GM21737 (cell line): Measurements from ENCODE around the gene ENDOD1.
"Not testable (repeated sequence)": the region's sequence is repeated elsewhere in the genome, so short reads cannot be mapped to it uniquely, and the experiment has no call there.

ENCODE experiments used
- ATAC-seq: cut with Tn5 transposase; IDR thresholded peaks from one replicate; pipeline ENCODE4 v1.9.1; 2021; ENCODE audit warnings: mild to moderate bottlenecking, moderate library complexity; ENCODE audit not compliant: unreplicated experiment

The ENDOD1 gene, protein sequence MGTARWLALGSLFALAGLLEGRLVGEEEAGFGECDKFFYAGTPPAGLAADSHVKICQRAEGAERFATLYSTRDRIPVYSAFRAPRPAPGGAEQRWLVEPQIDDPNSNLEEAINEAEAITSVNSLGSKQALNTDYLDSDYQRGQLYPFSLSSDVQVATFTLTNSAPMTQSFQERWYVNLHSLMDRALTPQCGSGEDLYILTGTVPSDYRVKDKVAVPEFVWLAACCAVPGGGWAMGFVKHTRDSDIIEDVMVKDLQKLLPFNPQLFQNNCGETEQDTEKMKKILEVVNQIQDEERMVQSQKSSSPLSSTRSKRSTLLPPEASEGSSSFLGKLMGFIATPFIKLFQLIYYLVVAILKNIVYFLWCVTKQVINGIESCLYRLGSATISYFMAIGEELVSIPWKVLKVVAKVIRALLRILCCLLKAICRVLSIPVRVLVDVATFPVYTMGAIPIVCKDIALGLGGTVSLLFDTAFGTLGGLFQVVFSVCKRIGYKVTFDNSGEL

DNA sequence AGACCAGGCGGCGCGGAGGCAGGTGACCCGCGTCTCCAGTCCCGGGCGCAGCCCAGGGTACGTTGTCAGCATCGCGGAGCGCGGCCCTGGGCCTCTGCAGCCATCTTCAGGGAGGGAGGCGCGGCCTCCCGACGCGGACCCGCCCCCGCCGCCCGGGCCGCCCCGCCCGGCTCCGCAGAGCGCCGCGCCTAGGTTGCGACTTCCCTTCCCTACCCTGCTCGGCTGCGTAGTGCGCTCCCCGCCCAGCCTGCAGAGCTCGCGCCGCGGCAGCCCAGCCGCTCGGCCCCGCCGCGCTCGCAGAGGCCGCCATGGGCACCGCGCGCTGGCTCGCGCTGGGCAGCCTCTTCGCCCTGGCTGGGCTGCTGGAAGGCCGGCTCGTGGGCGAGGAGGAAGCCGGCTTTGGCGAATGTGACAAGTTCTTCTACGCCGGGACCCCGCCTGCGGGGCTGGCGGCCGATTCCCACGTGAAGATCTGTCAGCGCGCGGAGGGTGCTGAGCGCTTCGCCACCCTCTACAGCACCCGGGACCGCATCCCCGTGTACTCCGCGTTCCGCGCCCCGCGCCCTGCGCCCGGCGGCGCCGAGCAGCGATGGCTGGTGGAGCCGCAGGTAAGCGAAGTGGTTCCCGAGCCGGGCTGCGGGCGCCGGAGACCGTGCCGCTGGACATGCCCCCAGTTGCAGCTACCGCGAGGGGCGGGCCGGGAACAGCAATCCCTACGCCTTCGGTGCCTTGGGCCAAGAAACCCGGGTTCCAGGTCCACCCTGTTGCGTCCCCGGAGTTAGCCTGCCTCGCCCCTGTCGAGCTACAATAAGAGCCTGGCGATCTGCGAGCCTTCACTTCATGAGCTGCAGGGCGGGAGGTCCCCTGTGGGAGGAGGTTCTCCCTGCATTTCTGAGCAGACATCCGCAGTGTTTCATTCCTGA is at the start of gene ENDOD1:
ENDOD1 (plus strand) TSS at position 227 of the 923 bp plus-strand sequence; CDS start at position 309, 82 bp downstream.
- peak; percentile 87 for ATAC-seq

DNA sequence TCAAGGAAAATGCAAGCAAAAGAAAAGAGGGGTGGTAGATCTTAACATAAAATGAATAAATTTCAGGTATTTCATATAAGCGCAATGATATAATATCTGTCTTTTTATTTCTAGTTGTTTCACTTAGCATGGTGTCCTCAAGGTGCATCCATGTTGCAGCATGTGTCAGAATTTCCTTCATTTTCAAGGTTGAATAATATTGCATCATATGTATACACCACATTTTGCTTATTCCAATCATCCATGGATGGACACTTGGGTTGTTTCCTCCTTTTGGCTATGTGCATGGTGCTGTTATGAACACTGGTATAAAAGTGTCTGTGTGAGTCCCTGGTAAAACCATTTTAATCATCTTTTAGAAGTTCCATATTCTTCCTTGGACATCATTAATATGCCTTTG is 47.4 kb upstream of the ENDOD1 start:
- no peak for ATAC-seq

DNA sequence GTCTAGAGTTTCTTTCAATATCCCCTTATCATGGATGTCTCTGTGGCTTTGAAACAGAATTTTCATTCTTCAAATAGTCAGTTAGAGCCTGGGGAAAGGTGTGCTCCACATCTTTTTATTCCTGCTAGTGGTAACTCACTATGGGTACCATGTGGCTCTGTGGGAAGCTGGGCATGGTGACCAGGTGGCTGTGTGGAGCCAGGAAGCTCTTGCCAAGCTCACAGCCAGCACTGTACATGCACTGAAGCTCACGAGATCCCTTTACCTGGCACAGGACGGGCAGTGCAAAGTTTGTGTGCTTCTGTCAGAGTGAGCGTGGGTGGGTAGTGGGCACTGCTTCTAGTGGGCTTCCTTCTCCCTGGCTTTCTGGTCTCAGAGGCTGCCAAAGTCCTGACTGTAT is 46.7 kb upstream of the ENDOD1 start:
- no peak for ATAC-seq

DNA sequence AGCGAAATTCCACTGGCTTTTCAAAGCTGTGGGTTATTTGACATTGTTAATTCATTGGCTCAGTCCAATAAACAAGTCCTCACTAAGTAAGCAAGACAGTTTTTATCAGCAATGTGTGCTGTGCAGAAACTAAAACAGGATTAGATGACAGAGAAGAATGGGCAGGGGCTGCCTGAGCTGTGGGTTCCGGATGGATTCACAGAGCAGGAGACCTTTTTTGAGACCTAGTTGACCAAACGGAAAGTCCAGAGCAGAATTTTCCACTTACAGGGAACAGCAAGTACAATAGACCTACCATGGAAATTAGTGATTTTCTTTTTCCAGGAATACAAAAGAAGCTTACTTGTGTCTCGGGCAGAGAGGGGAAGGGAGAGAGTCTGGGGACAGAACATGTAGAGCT is 45.6 kb upstream of the ENDOD1 start:
- ATAC-seq = no peak

DNA sequence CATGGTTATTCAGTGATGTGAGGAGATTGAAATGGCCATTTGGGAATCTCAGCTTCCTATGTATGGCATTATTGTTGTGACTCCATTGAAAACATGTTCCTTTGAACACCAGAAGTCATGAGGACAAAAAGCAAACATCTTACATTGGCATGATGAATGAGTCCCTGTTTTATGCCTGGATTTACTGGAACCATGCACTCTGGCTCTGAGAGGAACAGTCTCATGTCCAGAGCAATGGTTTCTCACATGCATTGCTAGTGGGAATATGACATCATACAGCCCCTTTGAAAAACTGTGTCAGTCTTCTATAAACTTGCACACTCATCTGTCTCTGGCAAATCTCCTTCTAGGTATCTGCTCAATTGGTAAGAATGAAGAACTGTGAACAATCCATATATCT is 43.8 kb upstream of the ENDOD1 start:
- no peak for ATAC-seq

DNA sequence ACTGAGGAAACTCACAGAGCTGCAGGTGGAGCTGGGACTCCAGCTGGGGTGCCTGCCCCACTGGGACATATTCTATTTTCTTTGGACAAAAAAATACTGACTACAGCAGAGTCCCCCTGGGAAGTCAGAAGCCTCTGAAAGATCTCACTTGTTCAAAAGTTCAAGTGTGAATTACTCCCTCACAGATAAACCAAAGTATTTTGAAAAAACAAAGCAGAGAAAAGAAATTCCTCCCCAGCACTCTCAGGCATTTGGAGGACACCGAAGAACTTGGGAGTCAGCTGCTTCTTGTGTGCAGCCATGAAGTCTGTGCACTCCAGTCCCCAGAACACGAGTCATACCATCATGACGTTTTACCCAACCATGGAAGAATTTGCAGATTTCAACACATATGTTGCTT is 40.5 kb upstream of the ENDOD1 start, which contains the start of gene KDM4F:
KDM4F (plus strand) TSS at position 301 of the 400 bp plus-strand sequence.
- ATAC-seq = not testable (repeated sequence)

DNA sequence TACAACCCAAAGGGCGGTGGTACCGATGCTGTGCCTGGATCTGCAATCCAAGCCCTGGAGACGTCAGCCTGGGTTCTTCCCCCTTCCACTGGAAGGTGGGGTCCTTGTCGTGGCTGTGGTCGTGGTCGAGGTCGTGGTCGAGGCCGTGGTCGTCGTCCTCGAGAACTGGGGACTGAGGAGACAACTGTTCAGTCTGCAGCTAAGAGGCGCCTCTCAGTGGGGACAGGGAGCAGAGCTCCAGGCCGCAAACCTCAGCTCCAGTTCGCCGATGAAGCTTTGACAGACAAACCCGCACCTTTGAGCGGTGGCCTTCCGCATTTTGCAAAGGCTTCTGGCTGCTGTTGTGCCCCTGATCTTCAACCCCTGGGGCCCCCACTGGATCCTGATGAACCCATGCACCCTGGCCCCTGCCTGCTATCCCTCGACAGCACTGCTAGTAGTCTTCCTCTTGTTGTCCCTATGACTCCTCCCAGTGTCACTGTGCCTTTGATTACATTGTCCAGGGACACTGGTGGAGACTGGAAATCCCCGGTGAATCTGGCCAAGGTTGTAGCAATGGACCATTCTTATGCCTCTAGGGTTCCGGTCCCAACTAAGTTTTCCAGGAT is 38.9 kb upstream of the ENDOD1 start:
- no peak for ATAC-seq

DNA sequence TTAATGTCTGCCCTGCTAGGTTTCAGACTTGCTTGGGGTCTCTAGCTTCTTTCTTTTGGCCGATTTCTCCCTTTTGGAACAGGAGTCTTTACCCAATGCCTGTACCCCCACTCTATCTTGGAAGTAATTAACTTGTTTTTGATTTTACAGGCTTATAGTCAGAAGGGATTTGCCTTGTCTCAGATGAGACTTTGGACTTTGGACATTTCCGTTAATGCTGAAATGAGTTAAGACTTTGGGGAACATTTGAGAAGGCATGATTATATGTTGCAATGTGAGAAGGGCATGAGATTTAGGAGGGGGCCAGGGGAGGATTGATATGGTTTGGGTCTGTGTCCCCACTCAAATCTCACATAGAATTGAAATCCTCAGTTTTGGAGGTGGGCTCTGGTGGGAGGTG is 35.3 kb upstream of the ENDOD1 start:
- no peak for ATAC-seq

DNA sequence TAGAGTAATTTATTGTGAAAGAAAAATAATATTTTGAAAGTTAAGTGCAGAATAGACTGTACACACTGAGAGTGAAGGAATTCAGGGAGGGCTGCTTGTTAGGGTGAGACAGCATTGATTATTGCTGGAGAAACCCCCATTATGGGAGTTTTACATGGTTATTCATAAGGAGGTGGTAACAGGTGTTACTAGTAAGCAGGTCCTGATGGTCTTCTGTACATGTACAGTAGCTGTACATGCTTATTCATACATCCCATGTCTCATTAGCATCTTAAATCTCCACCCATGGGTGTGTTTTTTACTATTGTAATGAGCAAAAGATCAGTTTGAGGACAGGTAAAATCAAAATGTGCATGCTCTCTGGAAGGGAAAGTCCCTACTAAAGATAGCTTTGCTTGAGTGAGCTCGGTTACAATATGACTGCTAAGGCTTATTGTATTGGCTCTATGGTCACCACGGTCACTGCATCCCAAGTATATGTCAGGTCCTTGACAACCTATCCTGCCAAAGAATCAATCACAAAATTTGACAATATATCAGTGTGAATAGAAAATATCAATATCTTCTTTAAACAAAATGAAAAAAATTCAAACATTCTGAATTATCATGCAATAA is 34.3 kb upstream of the ENDOD1 start:
- ATAC-seq = peak; percentile 85

DNA sequence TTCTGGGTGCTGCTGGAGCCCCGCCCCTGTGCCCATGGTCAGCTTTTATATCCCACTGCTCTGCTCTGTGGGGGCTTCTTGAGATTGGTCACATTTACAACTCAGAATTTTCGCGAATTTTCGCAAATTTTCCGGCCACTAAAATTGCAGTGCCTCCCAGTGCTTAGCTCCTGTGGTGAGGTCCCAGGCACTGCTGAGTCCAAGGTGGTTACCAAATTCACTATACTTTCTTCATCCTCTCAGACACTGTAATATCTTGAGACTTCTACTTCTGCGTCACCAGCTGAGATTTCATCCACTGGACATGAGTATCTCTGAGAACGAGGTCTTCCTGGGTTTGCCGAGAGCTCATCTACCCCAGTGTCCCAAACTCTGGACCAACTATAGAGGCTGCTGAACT is 31.7 kb upstream of the ENDOD1 start:
- ATAC-seq = no peak

DNA sequence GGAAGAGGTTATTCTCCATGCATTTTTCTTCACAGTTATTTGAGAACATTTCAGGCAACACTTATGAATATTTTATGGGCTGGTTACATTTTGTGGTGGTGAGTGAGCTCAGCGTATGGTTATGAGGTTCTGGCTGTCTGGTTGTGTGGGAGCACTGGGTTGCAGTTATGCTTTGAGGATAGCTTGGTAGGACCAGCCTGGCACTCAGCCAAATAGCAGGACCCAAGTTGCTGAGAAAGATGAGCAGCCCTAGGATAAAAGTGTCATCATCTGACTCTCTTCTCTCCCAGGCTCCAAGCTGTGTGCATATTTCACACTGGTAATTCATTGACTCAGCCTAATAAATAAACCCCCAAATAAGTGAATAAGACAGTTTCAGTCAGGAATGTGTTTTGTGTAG is 31.0 kb upstream of the ENDOD1 start:
- no peak for ATAC-seq

DNA sequence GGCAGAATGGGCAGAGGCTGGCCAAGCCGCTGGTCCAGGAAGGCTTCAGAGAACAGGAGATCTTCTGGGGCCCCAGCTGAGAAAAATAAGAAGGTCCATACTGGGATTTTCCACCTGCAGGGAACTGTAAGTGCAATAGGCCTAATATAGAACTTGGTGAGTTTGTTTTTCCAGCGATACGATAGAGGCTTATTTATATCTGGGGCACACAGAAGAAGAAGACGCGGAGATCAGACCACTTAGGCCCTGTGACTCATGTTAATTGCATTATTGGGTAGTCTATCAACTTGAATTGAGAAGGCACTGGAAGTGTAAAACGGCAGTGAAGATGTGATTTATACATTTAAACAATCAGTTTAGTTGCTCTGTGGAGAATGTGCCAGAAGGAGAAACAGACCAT is 30.6 kb upstream of the ENDOD1 start:
- ATAC-seq = no peak

DNA sequence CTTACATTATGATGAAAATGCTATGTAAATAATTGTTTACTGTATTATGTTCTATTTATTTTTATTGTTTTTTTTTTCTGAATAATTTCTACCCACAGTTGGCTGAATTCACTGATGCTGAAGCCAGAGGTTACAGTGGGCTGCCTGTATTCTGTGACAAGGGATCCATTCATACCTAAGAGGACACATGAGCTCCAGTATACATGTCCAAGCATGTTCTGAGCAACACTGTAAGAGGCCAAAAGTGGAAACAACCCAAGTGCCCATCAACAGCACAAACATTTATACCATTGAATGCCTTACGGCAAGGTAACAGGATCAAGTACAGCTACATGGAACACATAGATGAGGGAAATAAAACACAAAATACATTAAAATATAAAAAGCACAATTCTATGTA is 24.3 kb upstream of the ENDOD1 start:
- no peak for ATAC-seq

DNA sequence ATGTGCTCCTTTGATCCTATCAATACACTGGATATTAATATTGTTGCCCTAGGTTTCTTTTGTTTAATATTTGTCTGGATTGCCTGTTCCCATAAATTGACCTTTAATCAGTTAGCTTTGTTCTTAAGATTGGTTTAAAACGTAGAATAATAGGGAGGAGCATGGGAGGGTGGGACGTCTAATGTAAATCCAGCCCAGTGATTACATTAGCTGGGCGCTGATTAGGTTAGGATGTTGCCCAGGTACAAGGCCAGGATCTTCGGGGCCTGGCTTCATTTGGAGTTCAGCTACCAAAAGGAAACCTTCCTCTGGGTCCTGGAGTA is 23.0 kb upstream of the ENDOD1 start, which contains the start of gene SRSF8:
SRSF8 (plus strand) TSS at position 204 of the 323 bp plus-strand sequence. CDS start 308 bp downstream, outside the sequence.
- peak; percentile 27 for ATAC-seq

DNA sequence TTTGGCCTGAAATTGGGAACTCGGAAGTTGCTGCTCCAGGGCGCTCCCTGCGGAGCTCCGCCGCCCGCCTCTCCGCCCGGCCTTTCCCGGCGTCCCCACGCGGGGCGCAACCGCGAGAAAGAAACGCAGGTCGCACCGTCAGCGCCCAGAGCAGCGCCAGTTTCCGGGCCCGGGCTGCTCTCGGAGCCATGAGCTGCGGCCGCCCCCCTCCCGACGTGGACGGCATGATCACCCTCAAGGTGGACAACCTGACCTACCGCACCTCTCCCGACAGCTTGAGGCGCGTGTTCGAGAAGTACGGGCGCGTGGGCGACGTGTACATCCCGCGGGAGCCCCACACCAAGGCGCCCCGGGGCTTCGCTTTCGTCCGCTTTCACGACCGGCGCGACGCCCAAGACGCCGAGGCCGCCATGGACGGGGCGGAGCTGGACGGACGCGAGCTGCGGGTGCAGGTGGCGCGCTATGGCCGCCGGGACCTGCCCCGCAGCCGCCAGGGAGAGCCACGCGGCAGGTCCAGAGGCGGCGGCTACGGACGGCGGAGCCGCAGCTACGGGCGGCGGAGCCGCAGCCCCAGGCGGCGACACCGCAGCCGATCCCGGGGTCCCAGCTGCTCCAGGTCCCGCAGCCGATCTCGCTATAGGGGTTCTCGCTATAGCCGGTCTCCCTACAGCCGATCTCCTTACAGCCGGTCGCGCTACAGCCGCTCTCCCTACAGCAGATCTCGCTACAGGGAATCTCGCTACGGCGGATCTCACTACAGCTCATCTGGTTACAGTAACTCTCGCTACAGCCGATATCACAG is 22.4 kb upstream of the ENDOD1 start:
- peak; percentile 58 for ATAC-seq

DNA sequence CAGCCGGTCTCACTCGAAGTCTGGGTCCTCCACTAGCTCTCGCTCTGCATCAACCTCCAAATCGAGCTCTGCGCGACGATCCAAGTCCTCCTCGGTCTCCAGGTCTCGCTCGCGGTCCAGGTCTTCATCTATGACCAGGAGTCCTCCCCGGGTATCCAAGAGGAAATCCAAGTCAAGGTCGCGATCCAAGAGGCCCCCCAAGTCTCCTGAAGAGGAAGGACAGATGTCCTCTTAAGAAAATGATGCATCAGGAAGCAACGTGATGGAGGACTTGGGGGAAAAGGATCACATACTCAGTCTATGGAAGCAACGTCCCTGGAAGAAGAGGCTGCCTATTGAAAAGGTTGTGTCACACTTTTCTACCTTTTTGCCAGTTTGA is 21.8 kb upstream of the ENDOD1 start:
- no peak for ATAC-seq

DNA sequence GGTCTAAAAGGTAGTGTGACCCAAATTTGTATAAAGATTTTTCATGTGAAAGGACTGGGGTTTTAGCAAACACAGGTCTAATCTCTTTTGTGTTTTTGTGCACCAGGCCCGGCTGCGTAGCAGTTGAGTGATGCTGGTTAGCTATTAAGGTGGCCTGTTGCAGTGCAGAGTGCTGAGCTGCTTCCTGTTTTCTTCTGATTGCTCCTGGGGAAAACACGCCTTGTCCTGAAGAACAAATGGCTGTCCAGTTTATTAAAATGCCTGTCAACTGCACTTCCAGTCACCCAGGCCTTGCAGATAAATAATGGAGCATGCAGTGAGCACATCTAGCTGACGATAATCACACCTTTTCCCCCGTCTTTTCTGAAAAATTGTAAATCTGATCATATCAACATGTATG is 21.1 kb upstream of the ENDOD1 start:
- ATAC-seq = peak; percentile 70

DNA sequence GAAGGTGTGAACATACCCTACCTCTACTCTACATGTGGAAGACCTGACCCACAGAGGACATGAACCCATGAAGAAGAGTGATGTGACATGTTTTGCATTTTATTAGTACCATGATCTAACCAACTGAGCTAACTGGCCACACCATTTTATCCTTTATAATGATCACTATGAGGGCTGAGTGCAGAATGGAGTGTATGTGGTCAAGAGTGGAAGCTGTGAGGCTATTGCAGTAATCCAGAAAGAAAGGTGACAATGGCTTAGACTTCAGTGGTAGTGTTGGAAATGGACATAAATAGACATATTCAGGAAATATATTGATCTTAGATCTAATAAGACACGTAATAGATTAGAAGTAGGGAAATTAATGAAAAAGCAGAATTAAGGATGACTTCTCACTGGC is 19.2 kb upstream of the ENDOD1 start:
- ATAC-seq = no peak

DNA sequence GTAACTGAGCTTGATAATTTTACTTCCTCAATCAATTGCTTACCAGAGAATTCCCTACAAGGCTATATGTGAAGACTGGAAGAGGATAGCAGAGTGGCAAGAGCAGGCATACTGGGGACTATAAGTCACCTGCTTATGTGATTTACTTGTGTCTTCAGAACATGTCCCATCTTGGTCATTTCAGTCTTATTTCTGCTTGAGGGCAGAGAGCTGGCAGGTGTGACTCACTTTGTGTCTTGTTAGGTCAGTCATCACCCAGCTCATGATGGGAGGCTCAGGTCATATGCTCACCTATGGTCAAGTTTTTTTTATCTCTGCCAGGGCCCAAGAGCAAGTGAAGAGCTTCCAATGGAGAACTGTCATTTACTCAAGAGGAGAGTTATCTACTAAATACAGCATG is 16.7 kb upstream of the ENDOD1 start:
- ATAC-seq = no peak
